K562 (cell line): Measurements from ENCODE around the gene COQ8A. TPM values are rescaled to one million over a fixed set of nuclear protein-coding genes. Genes with fewer than 3 reads are reported as not detected.

Source experiments
- ATAC-seq: fragments of 200-7000 bp; cut with Tn5 transposase; 3 replicates; pipeline ENCODE4 v1.9.1; 2020; ENCODE audit warnings: moderate library complexity
- BruUV-seq: library from RNA; stranded (reverse); fragments of 400-500 nt; replicated peaks from 2 replicates; lab custom pipeline; 2021; lab: Mats Ljungman, UMichigan
- CTCF ChIA-PET: fragments of 300-600 bp; formaldehyde crosslinking; extraction: SDS; loops from one replicate; lab custom pipeline; 2021; ENCODE audit warnings: low intra/inter-chr PET ratio; lab: Yijun Ruan, JAX
- POLR2A ChIA-PET: fragments of 300-600, 350-650 bp; sonication (Branson Sonifier 250); formaldehyde crosslinking; extraction: SDS; loops from one replicate; lab custom pipeline; 2021; ENCODE audit warnings: antibody characterized with exemption, inconsistent platforms; lab: Yijun Ruan, JAX
- DNase-seq, 4 experiments: peaks; one replicate each; pipeline versions ENCODE4 v3.0.0 to v3.0.0-alpha.2; 2011 to 2018; ENCODE audit warnings: low spot score in 3 of 4, mixed read lengths in 3 of 4; ENCODE audit errors: extremely low read depth in 1 of 4
- FAIRE-seq: peaks from 2 replicates; lab custom pipeline; 2011; peaks lifted over from hg19 to GRCh38; lab: Jason Lieb, UNC
- H2AFZ ChIP-seq: 2 replicates; pipeline ENCODE4 v1.6.0; 2011; ENCODE audit warnings: low read depth, low read length, control low read depth, inconsistent platforms
- H3K27ac ChIP-seq: fragments of 200-600 bp; 3 replicates; pipeline ENCODE4 v1.8.0; 2011; ENCODE audit warnings: low read depth, mild to moderate bottlenecking, control low read depth, inconsistent platforms, low read length, moderate library complexity, mixed read lengths; ENCODE audit errors: extremely low read depth
- H3K27me3 ChIP-seq, 2 experiments: fragments of 300-600 bp in 1 of 2; 2 replicates in 1 of 2; 3 replicates in 1 of 2; pipeline versions ENCODE4 v1.6.0 to v1.8.0; 2011; ENCODE audit warnings: inconsistent platforms in 2 of 2, low read length in 2 of 2, mild to moderate bottlenecking in 1 of 2, mixed read lengths in 1 of 2, moderate library complexity in 1 of 2; ENCODE audit not compliant: control insufficient read depth in 2 of 2, insufficient read depth in 2 of 2
- H3K36me3 ChIP-seq: fragments of 300-600 bp; 3 replicates; pipeline ENCODE4 v1.8.0; 2011; ENCODE audit warnings: mild to moderate bottlenecking, low read length, inconsistent platforms; ENCODE audit not compliant: control insufficient read depth, insufficient read depth
- H3K4me1 ChIP-seq, 2 experiments: fragments of 200-600 bp in 1 of 2; replicated peaks in 1 of 2; 2 replicates in 1 of 2; 3 replicates in 1 of 2; pipeline versions ENCODE4 v1.5.1 to v1.8.0; 2011; ENCODE audit warnings: inconsistent platforms in 2 of 2, low read length in 2 of 2, mild to moderate bottlenecking in 1 of 2, mixed read lengths in 1 of 2, moderate library complexity in 1 of 2; ENCODE audit not compliant: control insufficient read depth in 2 of 2, insufficient read depth in 2 of 2
- H3K4me2 ChIP-seq: 2 replicates; pipeline ENCODE4 v1.6.1; 2011; ENCODE audit warnings: low read length, control low read depth, inconsistent platforms, mixed read lengths; ENCODE audit not compliant: insufficient read depth
- H3K4me3 ChIP-seq: fragments of 200-600 bp; sonication (generic), shearing (Covaris generic); 2 replicates; pipeline ENCODE4 v1.5.1; 2016; ENCODE audit warnings: control low read depth, inconsistent platforms
- H3K79me2 ChIP-seq: fragments of 200-600 bp; 3 replicates; pipeline ENCODE4 v1.8.0; 2011; ENCODE audit warnings: low read length, inconsistent platforms; ENCODE audit not compliant: control insufficient read depth, insufficient read depth
- H3K9ac ChIP-seq, 2 experiments: 2 replicates each; pipeline versions ENCODE4 v1.6.0 to v1.6.1; 2011; ENCODE audit warnings: low read depth in 2 of 2, low read length in 2 of 2, control low read depth in 1 of 2, inconsistent platforms in 1 of 2, mild to moderate bottlenecking in 1 of 2, mixed read lengths in 1 of 2; ENCODE audit not compliant: insufficient read depth in 1 of 2
- H3K9me1 ChIP-seq: one replicate; pipeline ENCODE4 v1.6.0; 2011; ENCODE audit warnings: inconsistent platforms, mild to moderate bottlenecking, low read length, moderate library complexity; ENCODE audit not compliant: control insufficient read depth, insufficient read depth
- H3K9me3 ChIP-seq: replicated peaks from 2 replicates; pipeline ENCODE4 v1.5.1; 2011; ENCODE audit warnings: low read depth, low read length, inconsistent platforms; ENCODE audit not compliant: control insufficient read depth, insufficient read depth
- H4K20me1 ChIP-seq: replicated peaks from 2 replicates; pipeline ENCODE4 v1.6.1; 2011; ENCODE audit warnings: low read length, inconsistent platforms, mixed read lengths; ENCODE audit not compliant: control insufficient read depth, insufficient read depth
- ARID2 ChIP-seq: fragments of 450-650 bp; IDR thresholded peaks from 2 replicates; pipeline ENCODE4 v1.6.1; 2017; ENCODE audit warnings: antibody characterized with exemption, mild to moderate bottlenecking
- CEBPG ChIP-seq, 3 experiments: fragments of 200-800 bp in 1 of 3; sonication (Bioruptor generic) in 1 of 3; sonication (generic) in 1 of 3; formaldehyde crosslinking in 1 of 3; IDR thresholded peaks in 2 of 3; conservative IDR thresholded peaks in 1 of 3; 2 replicates each; pipeline versions ENCODE4 v1.6.1 to v1.8.0; 2016 to 2022; ENCODE audit warnings: missing compliant biosample characterization in 2 of 3, missing genetic modification characterization in 2 of 3, mild to moderate bottlenecking in 1 of 3, missing genetic modification reagents in 1 of 3
- CTCF ChIP-seq, 3 experiments: IDR thresholded peaks in 2 of 3; conservative IDR thresholded peaks in 1 of 3; 2 replicates each; pipeline ENCODE4 v1.5.1; 2011 to 2012; ENCODE audit warnings: low read length in 3 of 3, mild to moderate bottlenecking in 3 of 3, control low read depth in 2 of 3, improper control_type of control experiment in 1 of 3, inconsistent platforms in 1 of 3, low read depth in 1 of 3, mixed read lengths in 1 of 3, moderate library complexity in 1 of 3; ENCODE audit not compliant: insufficient read depth in 2 of 3
- ELK1 ChIP-seq: sonication (generic); formaldehyde crosslinking; IDR thresholded peaks from 2 replicates; pipeline ENCODE4 v1.8.1; 2022; ENCODE audit warnings: missing genetic modification reagents
- ILK ChIP-seq: fragments of 450-650 bp; IDR thresholded peaks from 2 replicates; pipeline ENCODE4 v1.6.1; 2016; ENCODE audit warnings: missing genetic modification characterization, low read depth, mild to moderate bottlenecking, missing compliant biosample characterization, moderate library complexity, borderline replicate concordance
- MBD2 ChIP-seq: sonication (generic); IDR thresholded peaks from 2 replicates; pipeline ENCODE4 v1.6.1; 2016; ENCODE audit warnings: low read depth, borderline replicate concordance
- MXI1 ChIP-seq: IDR thresholded peaks from 2 replicates; pipeline ENCODE4 v1.6.1; 2011; ENCODE audit warnings: low read depth, mild to moderate bottlenecking, improper control_type of control experiment, low read length
- PCBP1 ChIP-seq: fragments of 200-400 bp; formaldehyde crosslinking; IDR thresholded peaks from 2 replicates; pipeline ENCODE4 v1.6.1; 2018; ENCODE audit warnings: mild to moderate bottlenecking, low read depth, low read length; ENCODE audit not compliant: poor library complexity, severe bottlenecking
- PCBP2 ChIP-seq: fragments of 200-400 bp; formaldehyde crosslinking; IDR thresholded peaks from 2 replicates; pipeline ENCODE4 v1.6.1; 2018; ENCODE audit warnings: low read length, low read depth, mild to moderate bottlenecking, moderate library complexity; ENCODE audit not compliant: poor library complexity, severe bottlenecking
- POLR2A ChIP-seq: fragments of 450-650 bp; conservative IDR thresholded peaks from 2 replicates; pipeline ENCODE4 v1.6.1; 2016
- POLR2AphosphoS5 ChIP-seq: IDR thresholded peaks from 2 replicates; pipeline ENCODE4 v1.6.1; 2011; ENCODE audit warnings: mild to moderate bottlenecking, low read depth, low read length, moderate library complexity; ENCODE audit not compliant: control insufficient read depth, insufficient read depth
- POLR2B ChIP-seq: fragments of 450-650 bp; IDR thresholded peaks from 2 replicates; pipeline ENCODE4 v1.6.1; 2018; ENCODE audit warnings: low read depth; ENCODE audit not compliant: partially characterized antibody
- PPARD ChIP-seq: fragments of 250-450 bp; sonication (Bioruptor Pico); IDR thresholded peaks from 2 replicates; pipeline ENCODE4 v1.8.0; 2022; ENCODE audit warnings: inconsistent platforms, mild to moderate bottlenecking, moderate library complexity
- RBM22 ChIP-seq: fragments of 200-400 bp; formaldehyde crosslinking; IDR thresholded peaks from 2 replicates; pipeline ENCODE4 v1.6.1; 2018; ENCODE audit warnings: low read length, low read depth; ENCODE audit not compliant: poor library complexity, severe bottlenecking
- SREBF1 ChIP-seq: fragments of 150-350 bp; IDR thresholded peaks from 2 replicates; pipeline ENCODE4 v1.6.1; 2014; ENCODE audit warnings: antibody characterized with exemption, low read depth, low read length, borderline replicate concordance
- TSC22D4 ChIP-seq: fragments of 450-650 bp; IDR thresholded peaks from 2 replicates; pipeline ENCODE4 v1.6.1; 2016; ENCODE audit warnings: missing genetic modification characterization, missing biosample characterization, control low read depth
- ZNF165 ChIP-seq: fragments of 250-450 bp; sonication (Bioruptor Pico); IDR thresholded peaks from 2 replicates; pipeline ENCODE4 v1.4.0; 2020; ENCODE audit warnings: borderline replicate concordance
- WGBS: fragments of 100-300 bp; shearing (Covaris generic); methylation state at CpG from one replicate; pipeline ENCODE4 v1.1.6; 2016; ENCODE audit warnings: low coverage, mixed read lengths; ENCODE audit not compliant: insufficient coverage; ENCODE audit errors: missing lambda C conversion rate; 5-methylcytosine and 5-hydroxymethylcytosine counted together
- in situ Hi-C: fragments of 300-500 bp; cut with MboI; formaldehyde crosslinking; loops from 4 replicates; pipeline ENCODE4 v1.15.0; 2018; ENCODE audit warnings: inconsistent platforms, mixed read lengths
- intact Hi-C: fragments of 100-400 bp; cut with micrococcal nuclease; formaldehyde crosslinking; loops from 2 replicates; pipeline ENCODE4 v1.14.2; 2022
- polyA plus RNA-seq, 8 experiments: library from polyadenylated mRNA; depleted of rRNA in 4 of 8; stranded (reverse) in 5 of 8; unstranded in 3 of 8; fragments of >200 nt; fragmentation: Nextera tagmentation in 2 of 8; fragmentation: Illumina TruSeq in 1 of 8; extraction: Ambion mirVana in 2 of 8; extraction: Trizol in 1 of 8; gene quantifications; 2 replicates each; pipeline versions ENCODE4 v1.2.1 to v1.2.3, GENCODE V29; 2011 to 2014; ENCODE audit warnings: inconsistent platforms in 1 of 8, missing spikeins in 1 of 8
- total RNA-seq, 7 experiments: library from RNA; depleted of rRNA in 6 of 7; stranded (reverse); fragments of >200 nt in 6 of 7; fragmentation: Illumina TruSeq in 2 of 7; extraction: Trizol in 2 of 7; gene quantifications; 2 replicates each; pipeline versions ENCODE4 v1.2.1 to v1.2.3, GENCODE V29; 2011 to 2021; ENCODE audit warnings: low replicate concordance in 1 of 7

COQ8A gene
- total and polyA plus RNA-seq, 9 of the 15 experiments (the other 6 are each of a cell fraction or from before 2014, with no cell fraction given), result 2.6 to 54.3 (median 32.4) TPM

DNA sequence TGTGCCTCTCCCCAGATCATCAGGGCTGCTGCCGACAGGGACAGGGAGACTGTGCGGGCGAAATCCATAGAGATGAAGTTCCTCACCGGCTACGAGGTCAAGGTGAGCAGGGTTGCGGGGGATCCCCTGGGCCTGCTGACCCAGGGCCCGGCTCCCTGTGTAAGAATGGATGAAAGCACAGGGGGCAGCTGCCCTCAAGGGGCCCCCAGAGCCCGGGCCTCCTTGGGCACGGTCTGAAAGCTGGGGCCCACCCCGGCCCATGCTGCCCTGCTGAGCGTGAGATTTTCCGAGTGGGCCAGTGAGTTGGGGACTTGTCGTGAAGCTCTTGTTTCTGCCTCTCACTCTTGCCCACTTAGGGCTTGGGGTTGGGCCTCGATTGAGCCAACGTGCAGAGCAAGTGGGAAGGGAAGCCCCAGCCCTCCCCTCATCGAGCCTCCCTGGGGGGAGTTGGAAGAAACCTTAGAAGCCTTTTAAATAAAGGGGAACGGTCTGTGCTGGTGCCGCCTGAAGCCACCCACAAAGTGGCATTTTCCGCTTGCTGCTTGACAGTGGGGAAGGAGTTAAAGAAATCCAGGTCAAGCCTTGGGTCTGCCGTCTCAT, 45.2 kb downstream of the COQ8A start (continued):
- TF ChIP-seq ILK (no peak), PCBP2 (no peak), RBM22 (peak; percentile 97), POLR2AphosphoS5 (peak; percentile 15; the same call in 1 of the 2 replicates)
- TF ChIP-seq, all 486 proteins: peak for 4

GRCh38 chr1:226985839-226986463, 45.9 kb downstream of the COQ8A start:
- in situ Hi-C loops, result no loop called here
- WGBS, result 75% methylated on average over 25 of the region's 25 CpGs
- TF ChIP-seq MXI1 (no peak), CEBPG (CRISPR knock-in tag; IDR thresholded peaks at IDR 0.05) (no peak), CEBPG (tag; conservative IDR thresholded peaks at IDR 0.05 in 1 of 2, IDR thresholded peaks at IDR 0.05 in 1 of 2) (no peak), ZNF165 (no peak), POLR2A (0 out of 2 replicates have a peak, but pooled peaks have one; percentile 48), ELK1 (CRISPR knock-in tag) (no peak), POLR2B (peak; percentile 34), MBD2 (peak; percentile 36; the same call in 1 of the 2 replicates), SREBF1 (no peak), ARID2 (no peak), TSC22D4 (tag) (no peak), PCBP1 (no peak), PPARD (CRISPR knock-in tag) (no peak), CTCF (IDR thresholded peaks at IDR 0.05 in 2 of 3, conservative IDR thresholded peaks at IDR 0.05 in 1 of 3; ENCODE audit: insufficient read depth in 2 of 3, low read depth in 1 of 3, low read length in 3 of 3) (no peak)

More at GRCh38 chr1:226985839-226986463, 45.9 kb downstream of the COQ8A start:
- no peak overlapping the region for H3K4me2 ChIP-seq
- peak in 1 of 4 experiments; percentile 23 for DNase-seq
- peaks cover 15 to 55% of the 10 kb centered on the region in 2 experiments for H3K4me1 ChIP-seq
- H3K9me3 ChIP-seq, result no peaks in the 10 kb centered on the region
- peaks cover 48% of the 10 kb centered on the region for H3K36me3 ChIP-seq
- no peak overlapping the region for H3K27ac ChIP-seq
- peak overlapping the region in 1 of 2 experiments; percentile 55; a peak in 2 of 4 replicates for H3K9ac ChIP-seq
- no peak overlapping the region for H3K4me3 ChIP-seq
- ATAC-seq, result no peak; the same call in 2 of the 3 replicates
- no peaks in the 10 kb centered on the region for H3K27me3 ChIP-seq
- CTCF ChIA-PET, result no interaction called here
- intact Hi-C loops, result no loop called here
- FAIRE-seq, result no peak
- POLR2A ChIA-PET, result interaction anchor here (0.7 kb wide), 1 partner anchor 341 kb away, joined by 3 read pairs; no protein-coding TSS in a partner anchor
- no peak overlapping the region for H2AFZ ChIP-seq
- no peaks in the 10 kb centered on the region for H3K79me2 ChIP-seq
- H4K20me1 ChIP-seq, result no peaks in the 10 kb centered on the region
- BruUV-seq, result no TSS peak
- H3K9me1 ChIP-seq, result no peaks in the 10 kb centered on the region
